Measurements from ENCODE around the gene DUSP15.
"Not testable (repeated sequence)": the region's sequence is repeated elsewhere in the genome, so short reads cannot be mapped to it uniquely, and the experiment has no call there.

The DUSP15 gene

GRCh38 chr20:31838646-31839292, 31.6 kb downstream of the DUSP15 start:
- no peak for DNase-seq

GRCh38 chr20:31837896-31838397, 32.4 kb downstream of the DUSP15 start:
- DNase-seq, result peak; percentile 47 to 65

- no peak for DNase-seq
These were observed 33.3 kb downstream of the DUSP15 start for GRCh38 chr20:31836853-31837608.

GRCh38 chr20:31835977-31836852, 34.1 kb downstream of the DUSP15 start:
- DNase-seq, result peak; percentile 57 to 69

- no peak for DNase-seq
These were observed 34.8 kb downstream of the DUSP15 start for GRCh38 chr20:31835554-31835953.

- no peak for DNase-seq
These were observed 36.3 kb downstream of the DUSP15 start for GRCh38 chr20:31833931-31834521.

- peak; percentile 49 to 54 for DNase-seq
These were observed 37.0 kb downstream of the DUSP15 start for GRCh38 chr20:31833130-31833930.

GRCh38 chr20:31831771-31832306, 38.5 kb downstream of the DUSP15 start:
- no peak for DNase-seq

DNA sequence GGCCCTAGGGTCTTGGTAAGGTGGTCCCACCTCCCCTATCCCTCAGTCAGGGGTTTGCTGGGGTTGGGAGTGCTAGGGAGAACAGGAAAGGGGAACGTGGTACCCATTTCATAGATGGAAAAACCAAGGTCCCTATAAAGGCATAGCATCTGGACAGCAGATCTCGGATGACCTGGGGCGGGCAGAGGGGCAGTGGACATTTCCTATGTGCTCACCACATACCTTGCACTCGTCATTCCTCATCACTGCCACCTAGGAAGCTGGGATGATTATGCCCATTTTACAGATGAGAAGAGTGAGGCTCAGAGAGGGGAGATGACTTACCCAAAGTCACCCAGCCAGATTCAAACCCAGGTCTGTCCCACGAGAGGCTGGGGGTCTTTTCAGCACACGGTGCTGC, 39.1 kb downstream of the DUSP15 start:
- no peak for DNase-seq

DNA sequence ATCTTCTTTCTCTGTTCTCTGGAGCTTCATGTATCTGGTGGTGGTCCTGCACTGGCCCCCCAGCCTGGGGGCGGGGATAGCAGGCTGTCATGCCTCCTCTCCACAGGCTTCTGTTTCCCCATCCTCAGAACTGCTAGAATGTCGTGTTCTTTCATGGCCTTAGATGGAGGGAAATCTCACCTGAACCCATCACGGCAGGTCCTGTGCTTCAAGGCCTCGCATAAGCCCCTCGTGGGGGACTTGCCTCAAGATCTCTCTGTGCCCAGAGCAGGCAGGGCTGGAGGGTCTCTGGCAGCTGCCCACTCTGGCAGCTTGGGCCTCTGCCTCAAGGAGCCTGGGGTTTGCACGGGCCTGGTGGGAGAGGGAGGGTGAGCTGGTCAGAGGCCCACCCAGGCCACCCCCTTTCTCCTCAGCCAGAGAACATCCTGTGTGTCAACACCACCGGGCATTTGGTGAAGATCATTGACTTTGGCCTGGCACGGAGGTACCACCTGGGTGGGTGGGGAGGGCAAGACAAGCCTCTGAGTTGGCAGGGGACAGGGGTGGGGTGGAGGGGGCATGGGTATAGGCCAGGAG, 39.8 kb downstream of the DUSP15 start:
- no peak for DNase-seq

- no peak for DNase-seq
These were observed 40.6 kb downstream of the DUSP15 start for GRCh38 chr20:31829731-31830130.

DNA sequence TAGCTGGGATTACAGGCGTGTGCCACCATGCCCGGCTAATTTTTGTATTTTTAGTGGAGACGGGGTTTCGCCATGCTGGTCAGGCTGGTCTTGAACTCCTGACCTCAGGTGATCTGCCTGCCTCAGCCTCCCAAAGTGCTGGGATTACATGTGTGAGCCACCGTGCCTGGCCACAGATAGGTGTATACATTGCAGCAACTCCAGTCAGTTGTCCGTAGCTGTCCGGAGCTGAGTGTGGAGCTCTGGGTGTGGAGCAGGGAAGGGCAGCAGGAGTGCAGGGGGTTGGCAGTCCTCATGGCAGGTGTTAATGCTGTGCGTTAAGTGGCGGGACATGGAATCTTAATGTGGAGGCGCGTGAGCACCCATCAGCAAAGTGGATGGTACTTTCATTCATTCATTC, 42.3 kb downstream of the DUSP15 start:
- not testable (repeated sequence) for DNase-seq

GRCh38 chr20:31827059-31827458, 43.3 kb downstream of the DUSP15 start:
- DNase-seq, result no peak

DNA sequence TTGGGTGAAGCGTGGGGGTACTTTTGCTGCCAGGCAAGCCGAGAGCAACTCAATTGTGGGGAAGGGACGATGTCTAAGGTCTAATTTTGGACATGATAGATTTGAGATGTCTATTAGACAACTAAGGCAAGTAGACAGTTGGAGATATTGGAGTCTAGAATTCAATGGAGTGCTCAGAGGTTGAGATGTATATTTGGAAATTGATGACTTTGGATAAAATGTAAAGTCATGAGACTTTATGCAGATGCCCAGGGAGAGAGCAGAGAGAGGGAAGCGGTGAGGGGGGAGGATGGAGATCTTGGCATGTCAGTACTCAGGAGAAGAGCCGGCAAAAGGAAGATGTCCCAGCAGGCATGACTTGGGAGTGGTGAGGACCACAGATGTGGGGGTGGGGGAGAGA, 44.3 kb downstream of the DUSP15 start:
- DNase-seq, result no peak

GRCh38 chr20:31824554-31825313, 45.6 kb downstream of the DUSP15 start:
- DNase-seq, result no peak

DNA sequence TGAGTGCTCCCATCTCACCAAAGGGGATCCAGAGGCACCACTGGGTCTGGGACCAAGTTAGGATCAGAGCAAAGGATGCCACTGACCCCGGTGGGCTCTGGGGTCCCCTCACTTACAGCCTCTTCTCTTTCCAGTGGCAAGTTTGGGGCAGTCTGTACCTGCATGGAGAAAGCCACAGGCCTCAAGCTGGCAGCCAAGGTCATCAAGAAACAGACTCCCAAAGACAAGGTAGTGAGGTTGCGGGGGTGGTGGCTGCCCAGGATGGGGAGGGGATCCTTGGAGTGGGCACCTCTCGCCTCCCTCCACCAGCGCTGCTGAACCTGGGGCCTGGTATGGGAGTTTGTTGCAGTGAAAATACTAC, 46.2 kb downstream of the DUSP15 start:
- DNase-seq, result no peak

DNA sequence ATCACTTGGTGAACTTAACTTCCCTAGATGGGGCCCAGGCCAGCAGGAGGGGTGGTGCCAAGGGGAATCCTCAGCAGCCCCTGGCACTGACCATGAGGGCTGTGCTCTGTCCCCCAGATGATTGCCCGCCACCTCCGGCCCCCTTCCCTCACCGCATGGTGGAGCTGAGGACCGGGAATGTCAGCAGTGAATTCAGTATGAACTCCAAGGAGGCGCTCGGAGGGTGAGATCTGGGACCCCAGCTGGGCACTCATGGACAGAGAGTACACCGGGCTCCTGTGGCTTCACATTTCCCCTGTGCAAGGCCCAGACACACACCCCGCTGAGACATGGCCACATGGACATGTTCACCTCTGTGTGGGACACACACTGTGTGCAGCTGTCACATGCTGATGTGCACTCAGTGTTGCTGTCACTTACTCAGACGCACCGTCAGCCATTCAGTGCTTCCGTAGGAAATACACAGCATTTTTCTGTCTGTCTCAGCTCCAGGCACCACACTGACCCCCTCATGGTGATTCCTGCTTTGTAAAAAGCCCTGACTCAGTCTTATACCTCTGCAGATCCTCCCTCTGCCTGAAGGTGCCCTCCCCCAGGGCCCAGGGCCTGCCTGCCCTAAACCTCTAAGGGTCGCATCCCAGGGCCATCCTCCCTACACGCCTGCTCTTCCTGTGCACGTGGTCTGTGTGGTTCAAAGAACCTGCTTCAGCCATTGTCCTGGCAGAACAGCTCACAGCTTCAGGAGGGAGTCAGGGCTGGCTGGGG, 46.8 kb downstream of the DUSP15 start:
- peak in 1 of 2 donors; percentile 21 for DNase-seq

DNA sequence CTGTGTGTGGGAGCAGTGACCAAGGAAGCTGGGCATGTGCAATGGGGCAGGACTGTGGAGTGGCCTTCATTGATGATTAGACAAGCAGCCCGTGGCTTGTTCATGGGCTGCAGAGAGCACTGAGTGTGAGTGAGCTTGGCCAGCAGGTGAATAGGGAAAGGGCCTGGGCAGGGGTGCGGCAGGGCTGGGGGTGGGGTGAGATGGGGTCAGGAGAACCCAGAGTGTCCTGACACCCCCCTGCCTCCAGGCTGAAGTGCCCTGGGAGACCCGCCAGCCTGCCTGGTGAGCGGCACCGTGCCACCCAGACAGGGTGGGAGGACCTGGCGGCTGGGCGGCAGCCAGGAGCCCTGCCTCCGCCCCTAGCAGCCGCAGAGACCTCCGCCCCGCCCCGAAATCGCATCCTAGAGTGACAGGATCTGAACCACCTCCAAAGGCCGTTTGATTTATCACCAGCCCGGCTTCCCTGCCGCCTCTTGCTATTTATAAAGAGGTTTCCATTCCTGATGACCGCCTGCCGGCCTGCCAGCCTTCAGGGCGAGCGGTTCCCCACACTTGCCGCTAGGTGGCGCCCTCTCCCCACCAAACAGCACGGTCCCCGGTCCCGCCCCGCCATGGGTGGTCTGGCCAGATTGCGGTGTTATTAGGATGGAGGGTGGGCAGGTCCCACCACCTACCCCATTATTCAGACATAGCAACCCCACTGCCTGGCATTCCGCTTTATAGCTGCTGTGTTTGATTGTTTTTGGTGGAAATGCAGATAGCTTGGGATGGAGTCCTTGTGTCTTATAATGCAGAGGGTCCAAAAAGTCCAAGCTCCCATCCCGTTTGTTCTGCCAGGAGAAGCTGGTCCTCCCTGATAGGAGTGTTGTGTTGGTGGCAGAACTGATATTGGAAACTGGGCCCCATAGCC, 47.7 kb downstream of the DUSP15 start:
- peak; percentile 41 to 63 for DNase-seq

- no peak for DNase-seq
These were observed 48.9 kb downstream of the DUSP15 start for GRCh38 chr20:31821427-31821826.

Measured in inflammatory macrophage (primary cell).